ENCODE data around the gene TREH. TPM values are rescaled to one million over a fixed set of nuclear protein-coding genes. Genes with fewer than 3 reads are reported as not detected.

TREH gene
- total and polyA plus RNA-seq, 2 experiments from 2014 or later, result 0.06 TPM; not detected in 1

GRCh38 chr11:118629761-118630661, 49.4 kb downstream of the TREH start:
- H4K20me1 ChIP-seq (ENCODE audit: insufficient read depth), result no peaks in the 10 kb centered on the region
- H3K4me2 ChIP-seq (ENCODE audit: unreplicated experiment), result no peak overlapping the region
- no peak overlapping the region for H3K4me3 ChIP-seq
- H3K9me3 ChIP-seq (ENCODE audit: low read depth), result no peaks in the 10 kb centered on the region
- TF ChIP-seq EZH2 (IDR thresholded peaks at IDR 0.05; ENCODE audit: insufficient read depth, poor library complexity, severe bottlenecking) (no peak), EZH2phosphoT487 (IDR thresholded peaks at IDR 0.05; ENCODE audit: insufficient read depth, low read depth) (no peak)
- peaks cover 51% of the 10 kb centered on the region; the same call in 1 of the 2 replicates for H3K36me3 ChIP-seq (ENCODE audit: low read depth)
- WGBS, 2 experiments (ENCODE audit: low coverage in 1 of 2, low lambda C conversion rate in 2 of 2, missing lambda C conversion rate in 2 of 2), result 87 to 96% methylated on average over 5 to 6 of the region's 6 CpGs
- peaks cover 86% of the 10 kb centered on the region for H3K79me2 ChIP-seq (ENCODE audit: insufficient read depth)
- peak; percentile 37 for DNase-seq
- no peak overlapping the region for H2AFZ ChIP-seq
- peaks cover 31% of the 10 kb centered on the region for H3K4me1 ChIP-seq (ENCODE audit: insufficient read depth)
- H3K9me2 ChIP-seq (ENCODE audit: insufficient read depth), result no peaks in the 10 kb centered on the region
- H3K9ac ChIP-seq, result peak overlapping the region; percentile 23; the same call in 1 of the 2 replicates
- in situ Hi-C loops (cut with MboI), result no loop called here
- H3K27ac ChIP-seq, result peak overlapping the region; percentile 14; the same call in 1 of the 2 replicates
- peaks cover 44% of the 10 kb centered on the region for H3F3A ChIP-seq (ENCODE audit: insufficient read depth)
- no peaks in the 10 kb centered on the region for H3K27me3 ChIP-seq (replicated peaks; ENCODE audit: insufficient read depth)

GRCh38 chr11:118628861-118629549, 50.4 kb downstream of the TREH start:
- Histone ChIP-seq H3K36me3 (ENCODE audit: low read depth) (peaks cover 51% of the 10 kb centered on the region; the same call in 1 of the 2 replicates), H3F3A (ENCODE audit: insufficient read depth) (peaks cover 38% of the 10 kb centered on the region), H3K27ac (0 out of 2 replicates have a peak overlapping the region, but pooled peaks have one; percentile 6), H3K9me3 (ENCODE audit: low read depth) (no peaks in the 10 kb centered on the region), H3K4me3 (no peak overlapping the region), H3K9me2 (ENCODE audit: insufficient read depth) (no peaks in the 10 kb centered on the region), H3K4me1 (ENCODE audit: insufficient read depth) (peaks cover 32% of the 10 kb centered on the region), H2AFZ (no peak overlapping the region), H3K79me2 (ENCODE audit: insufficient read depth) (peaks cover 91% of the 10 kb centered on the region), H4K20me1 (ENCODE audit: insufficient read depth) (no peaks in the 10 kb centered on the region), H3K9ac (peak overlapping the region; percentile 33), H3K4me2 (ENCODE audit: unreplicated experiment) (no peak overlapping the region), H3K27me3 (replicated peaks; ENCODE audit: insufficient read depth) (no peaks in the 10 kb centered on the region)
- TF ChIP-seq EZH2phosphoT487 (IDR thresholded peaks at IDR 0.05; ENCODE audit: insufficient read depth, low read depth) (no peak), EZH2 (IDR thresholded peaks at IDR 0.05; ENCODE audit: insufficient read depth, poor library complexity, severe bottlenecking) (no peak)
- peak; percentile 39 for DNase-seq
- in situ Hi-C loops (cut with MboI), result no loop called here
- 47 to 51% methylated on average over 5 of the region's 5 CpGs for WGBS, 2 experiments (ENCODE audit: low coverage in 1 of 2, low lambda C conversion rate in 2 of 2, missing lambda C conversion rate in 2 of 2)

GRCh38 chr11:118628432-118628831, 51.0 kb downstream of the TREH start:
- no peaks in the 10 kb centered on the region for H3K9me2 ChIP-seq (ENCODE audit: insufficient read depth)
- no peak overlapping the region for H3K4me3 ChIP-seq
- H4K20me1 ChIP-seq (ENCODE audit: insufficient read depth), result no peaks in the 10 kb centered on the region
- H3K4me2 ChIP-seq (ENCODE audit: unreplicated experiment), result no peak overlapping the region
- peaks cover 35% of the 10 kb centered on the region for H3F3A ChIP-seq (ENCODE audit: insufficient read depth)
- H3K27ac ChIP-seq, result no peak overlapping the region
- peaks cover 29% of the 10 kb centered on the region for H3K4me1 ChIP-seq (ENCODE audit: insufficient read depth)
- H2AFZ ChIP-seq, result no peak overlapping the region
- no peaks in the 10 kb centered on the region for H3K27me3 ChIP-seq (replicated peaks; ENCODE audit: insufficient read depth)
- peak overlapping the region; percentile 33; the same call in 1 of the 2 replicates for H3K9ac ChIP-seq
- H3K36me3 ChIP-seq (ENCODE audit: low read depth), result peaks cover 51% of the 10 kb centered on the region; the same call in 1 of the 2 replicates
- in situ Hi-C loops (cut with MboI), result no loop called here
- DNase-seq, result no peak
- TF ChIP-seq EZH2phosphoT487 (IDR thresholded peaks at IDR 0.05; ENCODE audit: insufficient read depth, low read depth), result no peak
- no peaks in the 10 kb centered on the region for H3K9me3 ChIP-seq (ENCODE audit: low read depth)
- 80% methylated on average over 13 of the region's 13 CpGs for WGBS, 2 experiments (ENCODE audit: low coverage in 1 of 2, low lambda C conversion rate in 2 of 2, missing lambda C conversion rate in 2 of 2)
- peaks cover 96% of the 10 kb centered on the region for H3K79me2 ChIP-seq (ENCODE audit: insufficient read depth)

- no peaks in the 10 kb centered on the region for H3K9me2 ChIP-seq (ENCODE audit: insufficient read depth)
- no peaks in the 10 kb centered on the region for H4K20me1 ChIP-seq (ENCODE audit: insufficient read depth)
- H3K36me3 ChIP-seq (ENCODE audit: low read depth), result peaks cover 51% of the 10 kb centered on the region; the same call in 1 of the 2 replicates
- H3K4me3 ChIP-seq, result no peak overlapping the region
- H3F3A ChIP-seq (ENCODE audit: insufficient read depth), result peaks cover 31% of the 10 kb centered on the region
- peaks cover 29% of the 10 kb centered on the region for H3K4me1 ChIP-seq (ENCODE audit: insufficient read depth)
- no peak for DNase-seq
- H3K79me2 ChIP-seq (ENCODE audit: insufficient read depth), result peaks cover 98% of the 10 kb centered on the region
- no peaks in the 10 kb centered on the region for H3K27me3 ChIP-seq (replicated peaks; ENCODE audit: insufficient read depth)
- H3K9ac ChIP-seq, result no peak overlapping the region
- TF ChIP-seq EZH2phosphoT487 (IDR thresholded peaks at IDR 0.05; ENCODE audit: insufficient read depth, low read depth) (no peak), EZH2 (IDR thresholded peaks at IDR 0.05; ENCODE audit: insufficient read depth, poor library complexity, severe bottlenecking) (no peak)
- 96 to 98% methylated on average over 19 to 20 of the region's 20 CpGs for WGBS, 2 experiments (ENCODE audit: low coverage in 1 of 2, low lambda C conversion rate in 2 of 2, missing lambda C conversion rate in 2 of 2)
- no peak overlapping the region for H3K4me2 ChIP-seq (ENCODE audit: unreplicated experiment)
- in situ Hi-C loops (cut with MboI), result no loop called here
- H3K9me3 ChIP-seq (ENCODE audit: low read depth), result no peaks in the 10 kb centered on the region
- H2AFZ ChIP-seq, result no peak overlapping the region
- H3K27ac ChIP-seq, result no peak overlapping the region
Measured at GRCh38 chr11:118628031-118628430, 51.4 kb downstream of the TREH start.

Measured in GM23248 (cell line).